Measurements from ENCODE around the gene CHMP4A. TPM values are rescaled to one million over a fixed set of nuclear protein-coding genes. Genes with fewer than 3 reads are reported as not detected.

The CHMP4A gene
- total and polyA plus RNA-seq, 2 of the 13 experiments (the other 11 are each of a cell fraction or from before 2014, with no cell fraction given) = 83.6 to 113 TPM

DNA sequence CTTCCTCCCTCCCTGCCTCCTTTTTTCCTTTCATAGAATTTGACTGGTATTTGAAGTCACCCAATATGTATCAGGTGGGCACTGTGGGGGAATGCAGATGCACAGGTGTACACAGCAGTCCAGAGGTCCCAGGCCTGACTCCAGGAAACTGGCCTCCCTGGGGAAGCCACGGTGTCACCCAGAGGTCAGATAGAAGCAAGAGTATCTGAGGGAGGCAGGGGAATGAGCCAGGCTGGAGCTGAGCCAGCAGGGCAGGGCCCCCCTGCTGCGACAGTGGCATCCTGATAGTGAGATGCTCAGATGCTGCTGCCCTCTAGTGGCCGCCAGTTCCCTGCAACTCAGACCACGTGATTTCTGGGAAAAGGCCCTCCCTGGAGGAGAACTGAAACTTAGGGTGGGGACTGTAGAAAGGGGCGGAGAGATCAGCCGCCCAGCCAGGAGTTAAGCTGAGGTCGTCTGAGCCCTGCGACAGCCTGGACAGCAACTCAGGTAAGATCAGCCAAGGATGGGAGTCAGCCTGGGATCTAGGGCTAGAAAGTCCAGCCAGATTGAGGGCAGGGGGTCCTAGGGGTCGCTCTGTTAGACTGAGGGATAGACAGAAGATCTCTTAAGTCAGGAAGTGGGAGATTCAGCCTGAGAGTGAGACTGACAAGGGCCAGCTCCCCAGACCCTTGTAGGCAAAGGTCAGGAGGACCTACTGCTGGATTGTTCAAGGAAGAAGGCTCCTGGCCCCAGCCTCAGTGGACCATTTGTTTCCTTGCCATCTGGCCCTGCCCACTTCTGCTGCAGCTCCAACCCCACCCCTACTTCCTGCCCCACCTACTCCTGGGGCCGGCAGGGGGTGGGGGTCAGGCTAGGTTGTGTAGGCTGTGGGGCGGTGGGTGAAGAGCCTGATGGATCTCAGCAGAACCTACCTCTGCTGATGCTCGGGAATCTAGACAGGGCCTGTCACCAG is 52.2 kb downstream of the CHMP4A start, which contains the start of gene IRF9 (continued):
- TF ChIP-seq, protein P1, sequence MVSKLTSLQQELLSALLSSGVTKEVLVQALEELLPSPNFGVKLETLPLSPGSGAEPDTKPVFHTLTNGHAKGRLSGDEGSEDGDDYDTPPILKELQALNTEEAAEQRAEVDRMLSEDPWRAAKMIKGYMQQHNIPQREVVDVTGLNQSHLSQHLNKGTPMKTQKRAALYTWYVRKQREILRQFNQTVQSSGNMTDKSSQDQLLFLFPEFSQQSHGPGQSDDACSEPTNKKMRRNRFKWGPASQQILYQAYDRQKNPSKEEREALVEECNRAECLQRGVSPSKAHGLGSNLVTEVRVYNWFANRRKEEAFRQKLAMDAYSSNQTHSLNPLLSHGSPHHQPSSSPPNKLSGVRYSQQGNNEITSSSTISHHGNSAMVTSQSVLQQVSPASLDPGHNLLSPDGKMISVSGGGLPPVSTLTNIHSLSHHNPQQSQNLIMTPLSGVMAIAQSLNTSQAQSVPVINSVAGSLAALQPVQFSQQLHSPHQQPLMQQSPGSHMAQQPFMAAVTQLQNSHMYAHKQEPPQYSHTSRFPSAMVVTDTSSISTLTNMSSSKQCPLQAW (CRISPR knock-in tag; IDR thresholded peaks at IDR 0.05) = peak; percentile 99
- TF ChIP-seq NFE2 (CRISPR knock-in tag; IDR thresholded peaks at IDR 0.05) = no peak
- TF ChIP-seq, protein P2, sequence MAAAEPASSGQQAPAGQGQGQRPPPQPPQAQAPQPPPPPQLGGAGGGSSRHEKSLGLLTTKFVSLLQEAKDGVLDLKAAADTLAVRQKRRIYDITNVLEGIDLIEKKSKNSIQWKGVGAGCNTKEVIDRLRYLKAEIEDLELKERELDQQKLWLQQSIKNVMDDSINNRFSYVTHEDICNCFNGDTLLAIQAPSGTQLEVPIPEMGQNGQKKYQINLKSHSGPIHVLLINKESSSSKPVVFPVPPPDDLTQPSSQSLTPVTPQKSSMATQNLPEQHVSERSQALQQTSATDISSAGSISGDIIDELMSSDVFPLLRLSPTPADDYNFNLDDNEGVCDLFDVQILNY (CRISPR knock-in tag; conservative IDR thresholded peaks at IDR 0.05) = 0 out of 2 replicates have a peak, but pooled peaks have one; percentile 33
- peak; percentile 99 for TF ChIP-seq HOXA5 (CRISPR knock-in tag; IDR thresholded peaks at IDR 0.05)
- peak; percentile 93 for TF ChIP-seq HIVEP1 (CRISPR knock-in tag; IDR thresholded peaks at IDR 0.05)
- TF ChIP-seq ZNF619 (CRISPR knock-in tag; IDR thresholded peaks at IDR 0.05) = peak; percentile 97
- peak; percentile 97 for TF ChIP-seq KDM5B (CRISPR knock-in tag; IDR thresholded peaks at IDR 0.05; ENCODE audit: borderline replicate concordance)
- peak; percentile 92 for TF ChIP-seq HNRNPL (IDR thresholded peaks at IDR 0.05; ENCODE audit: low read depth, low read length)
- no peak; the same call in 1 of the 2 replicates for TF ChIP-seq THYN1 (CRISPR knock-in tag; IDR thresholded peaks at IDR 0.05; ENCODE audit: borderline replicate concordance, low read depth)
- TF ChIP-seq HDAC6 (IDR thresholded peaks at IDR 0.05; ENCODE audit: low read depth, low read length) = no peak
- TF ChIP-seq MBD4 (IDR thresholded peaks at IDR 0.05; ENCODE audit: borderline replicate concordance, low read length) = no peak
- peak; percentile 88 for TF ChIP-seq FOSL2 (CRISPR knock-in tag; IDR thresholded peaks at IDR 0.05)
- peak; percentile 41; the same call in 1 of the 2 replicates for TF ChIP-seq ZNF644 (CRISPR knock-in tag; IDR thresholded peaks at IDR 0.05; ENCODE audit: low read depth)
- peak; percentile 100 for TF ChIP-seq KDM4B (CRISPR knock-in tag; IDR thresholded peaks at IDR 0.05)
- TF ChIP-seq, protein P3, sequence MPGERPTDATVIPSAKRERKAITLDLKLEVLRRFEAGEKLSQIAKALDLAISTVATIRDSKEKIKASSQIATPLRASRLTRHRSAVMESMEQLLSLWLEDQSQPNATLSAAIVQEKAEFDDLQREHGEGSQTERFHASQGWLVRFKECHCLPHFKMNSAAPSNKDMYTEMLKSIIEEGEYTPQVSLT (CRISPR knock-in tag; IDR thresholded peaks at IDR 0.05; ENCODE audit: borderline replicate concordance, low read depth) = no peak; the same call in 1 of the 2 replicates
- TF ChIP-seq ARHGAP35 (CRISPR knock-in tag; IDR thresholded peaks at IDR 0.05; ENCODE audit: borderline replicate concordance) = peak; percentile 73; the same call in 1 of the 2 replicates
- TF ChIP-seq HNRNPUL1 (IDR thresholded peaks at IDR 0.05; ENCODE audit: low read depth, low read length) = no peak
- no peak for TF ChIP-seq ZNF773 (CRISPR knock-in tag; IDR thresholded peaks at IDR 0.05; ENCODE audit: borderline replicate concordance)
- TF ChIP-seq XRCC5 (optimal IDR thresholded peaks at IDR 0.05; ENCODE audit: low read length) = peak; percentile 100
- peak; percentile 86 for TF ChIP-seq ZBTB20 (CRISPR knock-in tag; IDR thresholded peaks at IDR 0.05; ENCODE audit: borderline replicate concordance, low read depth)
- TF ChIP-seq, protein P4, sequence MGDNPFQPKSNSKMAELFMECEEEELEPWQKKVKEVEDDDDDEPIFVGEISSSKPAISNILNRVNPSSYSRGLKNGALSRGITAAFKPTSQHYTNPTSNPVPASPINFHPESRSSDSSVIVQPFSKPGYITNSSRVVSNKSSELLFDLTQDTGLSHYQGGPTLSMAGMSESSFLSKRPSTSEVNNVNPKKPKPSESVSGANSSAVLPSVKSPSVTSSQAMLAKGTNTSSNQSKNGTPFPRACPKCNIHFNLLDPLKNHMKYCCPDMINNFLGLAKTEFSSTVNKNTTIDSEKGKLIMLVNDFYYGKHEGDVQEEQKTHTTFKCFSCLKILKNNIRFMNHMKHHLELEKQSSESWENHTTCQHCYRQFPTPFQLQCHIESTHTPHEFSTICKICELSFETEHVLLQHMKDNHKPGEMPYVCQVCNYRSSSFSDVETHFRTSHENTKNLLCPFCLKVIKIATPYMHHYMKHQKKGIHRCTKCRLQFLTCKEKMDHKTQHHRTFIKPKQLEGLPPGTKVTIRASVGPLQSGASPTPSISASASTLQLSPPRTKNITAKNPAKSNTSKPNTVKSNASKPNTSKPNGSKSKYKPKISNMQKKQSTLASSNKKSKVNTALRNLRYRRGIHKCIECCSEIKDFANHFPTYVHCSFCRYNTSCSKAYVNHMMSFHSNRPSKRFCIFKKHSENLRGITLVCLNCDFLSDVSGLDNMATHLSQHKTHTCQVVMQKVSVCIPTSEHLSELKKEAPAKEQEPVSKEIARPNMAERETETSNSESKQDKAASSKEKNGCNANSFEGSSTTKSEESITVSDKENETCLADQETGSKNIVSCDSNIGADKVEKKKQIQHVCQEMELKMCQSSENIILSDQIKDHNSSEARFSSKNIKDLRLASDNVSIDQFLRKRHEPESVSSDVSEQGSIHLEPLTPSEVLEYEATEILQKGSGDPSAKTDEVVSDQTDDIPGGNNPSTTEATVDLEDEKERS (CRISPR knock-in tag; IDR thresholded peaks at IDR 0.05) = peak; percentile 97

All from HepG2 (cell line).